HG03442 (cell line): ENCODE measurements around the gene ATP1A1.

Experiments used
- ATAC-seq: cut with Tn5 transposase; IDR thresholded peaks from one replicate; pipeline ENCODE4 v1.9.1; 2021; ENCODE audit warnings: mild to moderate bottlenecking, moderate library complexity; ENCODE audit not compliant: unreplicated experiment

ATP1A1 gene

DNA sequence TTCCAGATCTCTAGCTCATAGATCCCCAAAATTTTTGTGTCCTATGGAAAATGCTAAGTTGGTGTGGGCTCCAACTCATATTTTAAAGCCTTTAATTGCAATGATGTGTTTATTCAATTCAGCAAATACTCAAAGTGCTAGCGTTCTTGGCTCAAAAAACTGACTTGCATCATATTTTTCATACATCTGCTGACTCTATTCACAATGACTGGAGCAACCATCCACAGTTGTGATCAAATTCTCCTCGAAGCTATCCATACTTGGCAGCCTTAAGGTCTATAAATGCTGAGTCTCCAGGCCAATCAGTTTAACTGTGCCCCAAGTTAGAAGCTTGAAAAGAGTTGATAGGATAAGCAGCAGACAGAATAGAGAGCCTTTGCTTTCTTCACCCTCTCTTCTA lies 2.9 kb upstream of the ATP1A1 start:
- no peak for ATAC-seq

- no peak for ATAC-seq
Measured at GRCh38 chr1:116371752-116372151, 1.3 kb upstream of the ATP1A1 start.

DNA sequence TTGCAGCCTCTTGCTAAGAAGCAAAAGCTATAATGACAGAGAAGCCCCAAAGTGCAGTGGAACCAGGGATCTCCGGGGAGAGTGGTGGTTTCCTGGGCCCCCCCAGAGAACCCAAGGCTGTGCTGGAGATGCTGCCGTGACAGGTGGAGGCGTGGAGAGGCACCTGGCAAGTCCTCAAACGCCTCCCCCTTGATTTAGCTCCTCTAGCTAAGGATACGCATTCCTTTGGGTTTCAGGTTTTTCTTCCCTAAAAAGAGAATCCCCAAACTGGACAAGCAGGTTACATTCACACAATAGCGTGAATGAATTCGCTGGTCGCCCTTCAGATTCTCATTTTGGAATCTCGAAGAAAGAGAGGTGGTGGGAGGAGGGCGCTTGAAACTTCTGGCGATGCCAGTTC lies 853 bp upstream of the ATP1A1 start:
- ATAC-seq = no peak

DNA sequence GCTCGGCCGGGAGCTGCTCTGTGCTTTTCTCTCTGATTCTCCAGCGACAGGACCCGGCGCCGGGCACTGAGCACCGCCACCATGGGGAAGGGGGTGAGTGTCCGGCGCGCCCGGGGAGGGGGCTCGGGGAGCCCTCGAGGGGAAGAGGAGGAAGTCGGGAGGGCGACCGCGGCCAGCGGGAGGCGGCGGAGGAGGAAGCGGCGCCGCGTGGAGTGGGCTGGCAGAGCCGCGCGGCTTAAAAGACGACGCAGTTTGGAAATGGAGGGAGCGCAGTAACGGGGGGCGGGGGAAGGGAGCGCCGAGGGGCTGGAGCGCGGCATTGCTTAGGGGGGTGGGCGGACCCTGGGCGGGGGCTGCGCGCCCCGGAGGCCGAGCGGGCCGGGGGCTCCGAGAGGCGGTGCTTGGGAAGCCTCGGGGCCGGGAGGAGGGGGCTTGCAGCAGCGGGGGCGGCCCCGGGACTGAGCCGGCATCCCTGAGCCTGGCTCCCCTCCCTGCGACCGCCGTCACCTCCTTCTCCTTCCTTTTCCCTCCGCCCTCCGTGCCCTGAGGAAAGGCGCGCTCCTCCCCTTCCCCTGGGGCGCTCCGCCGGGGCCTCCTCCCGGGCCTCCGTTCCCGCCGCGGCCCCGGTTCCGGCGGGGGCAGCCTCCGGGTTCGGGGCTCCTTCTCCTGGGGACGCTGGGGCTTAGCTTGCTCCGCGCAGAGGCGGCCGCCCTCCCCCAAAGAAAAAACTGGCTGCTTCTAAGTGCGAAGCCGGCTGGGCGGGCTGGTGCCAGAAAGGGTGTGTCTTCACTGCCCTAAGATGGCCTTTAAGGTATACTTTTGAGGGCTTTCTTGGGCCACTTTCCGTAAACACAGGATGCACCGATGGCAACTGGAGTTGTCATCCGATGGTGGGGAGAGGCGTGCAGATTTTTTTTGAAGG lies 648 bp downstream of the ATP1A1 start:
- ATAC-seq = no peak

- ATAC-seq = no peak
Measured at GRCh38 chr1:116374353-116375147, 1.5 kb downstream of the ATP1A1 start.

DNA sequence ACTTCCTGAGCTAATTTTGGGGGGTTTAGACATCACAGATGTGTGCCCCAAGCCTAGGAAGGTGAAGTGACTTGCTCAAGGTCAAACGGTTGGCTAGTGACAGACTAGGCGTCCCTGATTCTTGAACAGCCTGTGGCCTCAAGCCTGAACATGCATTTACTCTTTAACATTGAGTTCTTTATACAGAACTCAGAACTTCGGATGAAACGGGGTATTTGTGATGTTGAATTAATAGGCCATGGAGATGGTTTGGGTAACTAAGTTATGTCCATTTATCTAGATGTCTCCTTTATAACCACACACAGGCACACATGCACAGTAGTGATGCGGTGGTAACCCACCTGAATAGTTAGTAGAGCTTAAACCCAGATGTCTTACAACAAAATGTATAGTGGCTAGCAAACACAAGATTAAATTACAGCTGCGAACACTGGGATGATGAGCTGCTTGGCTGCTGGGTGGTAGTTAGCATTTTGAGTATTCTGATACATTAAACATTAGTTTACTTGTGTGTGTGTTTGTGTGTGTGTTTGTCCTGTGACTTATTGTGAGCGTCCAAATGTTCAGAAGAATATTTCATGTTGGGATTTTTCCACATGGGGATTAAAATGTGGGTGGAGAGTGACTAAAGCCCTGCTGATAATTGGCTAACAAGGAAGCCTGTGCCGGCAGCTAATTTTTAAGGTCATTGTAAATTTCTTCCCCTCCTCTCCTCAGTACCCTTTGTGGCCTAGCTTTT lies 2.3 kb downstream of the ATP1A1 start:
- no peak for ATAC-seq

DNA sequence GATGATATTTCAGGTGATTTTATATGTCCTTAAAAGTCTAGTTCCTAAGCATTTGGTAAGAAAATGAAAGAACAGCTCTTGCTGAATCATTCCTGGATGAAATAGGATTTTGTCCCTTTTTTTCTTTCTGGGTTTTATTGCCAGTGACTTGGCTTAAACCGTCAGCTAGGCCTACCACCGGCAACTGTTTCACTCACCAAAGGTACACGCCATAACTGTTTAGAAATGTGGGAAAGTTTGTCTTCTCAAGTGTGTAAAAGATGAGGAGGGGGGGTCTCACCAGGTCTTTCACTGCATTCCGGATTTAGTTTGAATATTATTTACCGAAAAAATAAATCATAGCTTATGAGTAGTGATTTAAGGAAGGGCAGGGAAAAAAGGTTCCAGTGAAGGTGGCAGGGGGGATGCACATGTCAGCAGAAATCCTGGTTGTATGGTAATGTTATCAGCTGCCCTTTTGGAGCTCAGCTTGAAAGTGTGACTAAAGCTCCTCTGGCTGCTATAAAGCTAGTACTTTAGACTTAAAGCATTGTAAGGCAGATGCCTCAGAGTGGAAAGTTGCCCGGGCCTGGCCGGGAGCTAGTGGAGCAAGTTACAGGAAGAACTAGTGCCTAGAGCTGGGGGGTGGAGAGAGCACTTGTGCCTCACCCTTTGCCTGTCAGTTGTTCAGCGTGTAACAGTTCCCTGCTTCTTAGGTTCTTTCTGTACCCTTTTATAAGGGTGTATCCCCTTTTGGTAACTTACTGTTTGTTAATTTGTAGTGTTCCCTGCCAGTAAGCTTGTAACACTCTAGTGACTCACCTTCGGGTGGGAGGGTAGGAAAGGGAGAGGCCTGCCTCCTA lies 3.1 kb downstream of the ATP1A1 start:
- no peak for ATAC-seq

DNA sequence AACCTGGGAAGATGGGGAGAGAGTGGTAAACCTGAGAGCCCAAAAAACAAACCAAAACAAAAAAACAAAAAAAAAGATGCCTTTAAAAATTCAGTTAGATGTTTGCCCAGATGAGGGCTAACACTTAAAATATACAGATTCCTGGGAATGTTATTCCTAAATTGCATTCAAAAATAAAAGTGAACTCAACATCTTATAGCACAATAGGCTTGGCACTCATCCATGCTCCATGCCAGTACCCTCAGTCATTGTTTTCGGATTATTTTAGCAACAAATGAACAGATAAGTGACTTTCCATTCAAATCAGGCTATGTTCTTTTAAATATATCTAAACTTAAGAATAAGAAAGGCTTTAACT lies 3.7 kb downstream of the ATP1A1 start:
- no peak for ATAC-seq

DNA sequence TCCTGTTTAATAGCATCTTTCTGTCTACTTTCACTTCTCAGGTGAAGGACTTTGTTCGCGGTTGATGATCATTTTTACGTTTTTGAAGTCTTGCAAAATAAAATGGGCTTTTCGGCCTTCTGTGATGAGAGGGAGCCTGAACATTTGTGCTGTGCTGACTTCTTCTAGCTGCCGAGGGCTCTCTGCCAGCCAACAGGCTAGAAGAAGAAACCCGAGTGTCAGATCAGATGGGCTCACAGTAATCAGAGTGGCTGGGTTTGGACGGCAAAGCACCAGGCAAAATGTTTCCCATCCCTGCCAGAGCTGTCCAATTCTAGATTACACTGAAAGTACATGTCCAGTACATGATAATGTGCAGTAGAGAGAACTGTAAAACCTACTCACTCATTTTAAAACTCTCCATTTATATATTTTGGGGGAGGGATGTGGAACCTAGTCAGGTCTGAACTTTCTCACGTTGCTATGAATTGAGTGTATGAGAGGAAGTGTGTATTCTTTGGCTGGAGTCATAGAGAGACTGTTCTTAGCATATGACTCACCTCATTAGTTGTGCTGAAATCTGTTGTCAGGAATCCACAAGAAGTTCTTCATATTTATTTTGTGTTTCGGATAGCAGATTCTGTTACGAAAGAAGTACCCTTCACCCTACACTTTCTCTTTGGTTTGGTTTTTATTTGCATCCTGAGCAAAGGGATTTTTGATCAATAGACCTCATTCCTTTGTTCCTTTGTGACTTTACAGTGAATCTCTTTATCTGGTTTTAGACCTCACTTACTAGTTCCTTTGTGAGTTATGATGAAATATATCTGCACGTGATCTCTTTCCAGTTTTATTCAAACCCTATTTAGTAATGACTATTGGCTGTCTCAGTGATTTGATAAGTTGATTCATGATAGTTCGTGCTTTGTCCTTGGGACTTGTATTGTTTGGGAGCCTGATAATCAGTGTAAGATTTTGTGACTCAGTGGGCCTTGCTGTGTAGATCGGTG lies 4.8 kb downstream of the ATP1A1 start:
- ATAC-seq = peak; percentile 72

DNA sequence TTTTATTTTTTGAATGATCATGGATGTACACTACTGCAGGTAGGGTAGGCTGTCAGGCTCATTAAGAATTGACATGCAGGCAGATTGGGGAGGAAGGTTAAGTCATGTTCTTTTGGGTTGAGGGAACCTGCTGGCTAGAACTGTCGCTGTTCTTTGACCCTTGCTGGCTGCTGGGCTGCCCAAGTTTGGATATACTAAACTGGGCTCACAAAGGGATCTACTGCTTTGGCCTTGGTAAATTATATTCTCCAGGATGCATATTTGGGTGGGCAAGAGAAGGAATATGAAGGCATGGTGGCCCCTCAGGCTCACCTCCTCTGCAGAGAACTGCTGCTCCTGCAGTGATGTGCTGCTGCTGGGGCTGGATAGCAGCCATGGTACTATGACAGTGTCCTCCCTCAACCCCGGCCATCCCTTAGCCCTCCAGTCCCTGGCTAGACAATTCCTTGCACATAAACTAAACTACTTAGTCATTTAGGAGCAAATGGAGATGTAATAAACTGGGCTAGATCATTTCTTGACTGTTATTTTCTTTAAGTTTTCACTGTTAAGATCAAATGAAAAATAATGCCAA lies 6.1 kb downstream of the ATP1A1 start:
- no peak for ATAC-seq

DNA sequence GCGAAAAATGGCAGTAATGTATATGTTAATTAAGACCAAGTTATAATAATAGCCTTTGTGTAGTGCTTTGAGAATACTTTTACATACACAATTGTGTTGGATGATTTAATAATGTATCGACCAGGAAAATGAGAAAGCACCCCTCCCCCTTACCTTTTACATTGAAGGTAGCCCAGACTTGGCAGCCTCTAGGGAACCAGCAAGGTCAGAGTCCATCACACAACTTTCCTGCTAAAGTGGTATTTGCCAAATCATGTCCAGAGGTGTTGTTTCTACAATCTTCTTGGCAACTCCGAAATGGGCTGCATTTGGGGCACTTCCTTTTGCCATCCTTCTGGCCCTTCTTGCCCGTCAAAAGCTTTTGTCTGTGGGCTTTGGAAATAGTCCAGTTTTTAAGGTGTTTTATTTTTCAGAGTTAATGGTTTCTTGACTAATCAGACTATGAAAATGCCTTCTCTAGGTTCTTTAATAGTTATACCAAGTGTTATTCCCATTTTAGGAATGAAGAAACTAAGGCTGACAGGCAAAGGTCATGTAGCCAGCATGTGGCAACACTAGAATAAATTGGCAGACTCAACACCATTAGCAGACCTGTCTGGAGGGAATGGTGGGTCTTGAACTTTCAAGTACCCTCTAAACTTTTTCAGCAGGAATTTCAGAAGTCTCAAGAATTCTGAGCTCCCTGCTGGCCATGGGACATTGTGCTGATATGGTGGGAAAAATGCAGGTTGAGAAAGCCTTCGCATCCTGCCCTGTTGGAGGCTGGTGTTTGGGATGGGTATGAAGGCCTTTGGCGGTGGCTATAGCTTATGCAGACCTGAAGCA lies 6.8 kb downstream of the ATP1A1 start:
- no peak for ATAC-seq

DNA sequence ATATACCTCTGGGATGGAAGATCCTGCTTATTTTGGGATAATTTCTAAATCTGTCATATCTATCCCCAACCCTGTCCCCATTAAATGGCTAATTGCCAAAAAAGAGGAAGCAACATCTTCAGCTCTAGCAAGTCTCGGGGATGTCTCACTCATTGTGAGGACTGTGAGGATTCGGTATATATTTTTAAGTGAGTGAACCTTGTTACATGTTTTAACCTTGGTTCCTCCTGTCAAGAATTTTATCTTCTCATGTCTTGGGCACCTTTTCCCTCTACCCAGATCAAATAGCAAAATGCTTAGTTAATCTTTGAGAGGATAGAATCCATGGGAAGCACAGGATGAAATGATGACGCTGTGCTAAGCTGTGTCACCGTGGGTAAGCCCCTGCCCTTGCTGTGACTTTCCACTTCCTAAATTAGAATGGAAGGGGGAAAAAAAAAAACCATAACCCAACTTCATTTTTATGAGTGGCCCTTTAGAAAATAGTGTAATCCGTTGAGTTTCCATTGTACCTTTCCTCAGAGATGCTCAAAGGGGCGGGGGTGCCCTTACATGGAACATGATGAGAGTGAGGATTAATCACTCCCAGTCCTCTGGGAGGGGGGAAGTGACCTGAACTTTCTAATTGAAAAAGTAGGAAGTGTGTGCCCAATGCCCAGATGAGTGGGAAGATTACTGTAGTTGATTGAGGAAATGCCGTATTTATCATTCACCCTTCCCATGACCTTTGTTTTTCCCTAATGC lies 7.6 kb downstream of the ATP1A1 start:
- ATAC-seq = no peak

GRCh38 chr1:116382321-116382720 lies 9.3 kb downstream of the ATP1A1 start:
- ATAC-seq = no peak

DNA sequence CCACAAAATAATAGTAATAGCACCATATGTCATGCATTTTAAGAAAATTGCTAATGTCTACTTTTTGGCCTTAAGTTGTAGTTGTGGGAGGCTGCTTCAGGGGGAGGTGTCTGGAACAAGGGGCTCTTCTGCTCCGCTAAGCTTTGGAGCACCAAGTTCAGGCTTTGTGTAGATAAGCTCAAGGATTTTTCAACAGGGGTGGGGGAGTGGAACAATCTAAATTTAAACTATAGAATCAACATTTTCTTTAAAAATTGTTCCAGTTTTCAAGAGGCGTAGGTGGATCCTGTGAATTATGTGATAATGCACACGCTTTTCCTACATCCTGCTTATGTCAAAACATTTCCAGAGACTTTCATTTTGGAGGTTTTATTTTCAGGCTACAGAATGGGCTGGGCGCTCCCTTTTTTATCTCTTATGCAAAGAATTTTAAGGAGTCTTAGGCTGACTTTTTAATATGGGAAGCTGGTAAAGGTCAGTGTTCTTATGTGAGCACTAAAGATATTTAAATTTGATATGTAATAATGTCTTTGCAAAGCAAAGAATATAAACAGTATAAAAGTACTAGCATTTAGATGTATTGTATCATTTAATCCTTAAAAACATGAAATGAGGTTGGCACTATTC lies 9.9 kb downstream of the ATP1A1 start:
- ATAC-seq = no peak

GRCh38 chr1:116386042-116386441 lies 13.0 kb downstream of the ATP1A1 start:
- no peak for ATAC-seq

DNA sequence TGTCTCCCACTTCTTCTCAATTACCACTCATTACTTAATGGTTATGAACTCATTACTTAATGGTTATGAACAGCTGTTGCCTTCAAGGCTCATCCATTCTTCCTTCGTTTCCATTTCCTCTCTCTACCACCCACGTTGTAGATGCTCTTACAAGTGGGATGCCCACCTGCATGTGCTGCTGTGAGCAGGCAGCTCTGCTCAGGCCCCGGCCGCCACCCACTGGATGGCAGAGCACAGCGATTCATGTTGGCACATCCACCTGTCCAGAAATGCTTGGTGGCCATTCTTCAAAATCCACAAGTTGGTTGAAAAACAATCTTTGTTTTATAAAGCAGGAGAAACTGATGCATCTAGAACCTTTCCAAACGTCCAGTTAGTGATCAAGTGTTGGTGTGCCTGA lies 14.5 kb downstream of the ATP1A1 start:
- ATAC-seq = no peak

DNA sequence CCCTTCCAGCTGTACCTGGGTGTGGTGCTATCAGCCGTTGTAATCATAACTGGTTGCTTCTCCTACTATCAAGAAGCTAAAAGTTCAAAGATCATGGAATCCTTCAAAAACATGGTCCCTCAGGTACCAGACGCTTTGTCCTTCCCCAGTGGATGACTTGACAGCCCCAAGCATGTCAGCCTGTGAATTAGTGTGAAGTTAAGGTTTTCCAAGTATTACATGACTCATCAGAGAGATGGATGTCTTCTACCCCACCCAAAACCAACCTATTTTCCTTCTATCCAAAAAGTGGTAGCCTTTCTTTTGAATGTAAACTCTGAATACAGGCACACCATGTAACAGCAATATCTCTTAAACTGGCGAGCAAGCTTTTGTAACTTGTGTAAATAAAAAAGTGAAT lies 15.1 kb downstream of the ATP1A1 start:
- ATAC-seq = no peak
